ENCODE measurements around the gene LILRB3. TPM values are rescaled to one million over a fixed set of nuclear protein-coding genes. Genes with fewer than 3 reads are reported as not detected.

LILRB3 gene
- total and polyA plus RNA-seq, 2 of the 4 experiments (the other 2 are of a cell fraction) = not detected

DNA sequence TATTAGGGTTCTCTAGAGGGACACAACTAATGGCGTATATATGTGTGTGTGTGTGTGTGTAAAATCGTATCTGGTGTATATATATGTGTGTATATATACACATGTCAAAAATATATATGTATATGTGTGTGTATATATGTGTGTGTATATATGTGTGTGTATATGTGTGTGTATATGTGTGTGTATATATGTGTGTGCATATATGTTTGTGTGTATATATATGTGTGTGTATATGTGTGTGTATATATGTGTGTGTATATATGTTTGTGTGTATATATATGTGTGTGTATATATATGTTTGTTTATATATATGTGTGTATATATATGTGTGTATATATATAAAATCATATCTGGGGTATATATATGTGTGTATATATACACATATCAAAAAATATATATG is 39.7 kb upstream of the LILRB3 start:
- Histone ChIP-seq H3K79me1 (ENCODE audit: low read depth in 1 of 2, low read length in 2 of 2) (no peaks in the 10 kb centered on the region), H3K56ac (ENCODE audit: extremely low read depth, insufficient read depth, low read length) (no peak overlapping the region)

More for the DNA sequence above, 39.7 kb upstream of the LILRB3 start:
- no peak overlapping the region for H2AK9ac ChIP-seq (replicated peaks; ENCODE audit: low read depth, low read length, poor library complexity)
- ATAC-seq (ENCODE audit: low read depth) = no peak
- no peak overlapping the region for H3K9ac ChIP-seq (ENCODE audit: low read depth, low read length)
- H2BK120ac ChIP-seq (ENCODE audit: low read depth, low read length) = no peak overlapping the region
- no TSS peak for BruUV-seq (replicated peaks)
- TF ChIP-seq CEBPB (IDR thresholded peaks at IDR 0.05; ENCODE audit: low read depth, low read length) (no peak), MAZ (IDR thresholded peaks at IDR 0.05; ENCODE audit: borderline replicate concordance, low read depth, low read length) (no peak), MXI1 (IDR thresholded peaks at IDR 0.05; ENCODE audit: borderline replicate concordance, low read depth, low read length) (no peak), RCOR1 (IDR thresholded peaks at IDR 0.05; ENCODE audit: insufficient replicate concordance, low read length) (no peak), BHLHE40 (IDR thresholded peaks at IDR 0.05; ENCODE audit: low read depth, low read length) (no peak), RFX5 (IDR thresholded peaks at IDR 0.05; ENCODE audit: low read depth, low read length) (no peak), POLR2A (IDR thresholded peaks at IDR 0.05; ENCODE audit: low read depth, low read length) (no peak), FOS (IDR thresholded peaks at IDR 0.05; ENCODE audit: low read depth, low read length) (no peak), RAD21 (IDR thresholded peaks at IDR 0.05; ENCODE audit: low read length) (no peak), NFE2L2 (IDR thresholded peaks at IDR 0.05; ENCODE audit: low read depth, low read length) (no peak), SMC3 (IDR thresholded peaks at IDR 0.05; ENCODE audit: low read depth, low read length) (no peak), CHD1 (IDR thresholded peaks at IDR 0.05; ENCODE audit: low read depth, low read length) (no peak), MAFK (IDR thresholded peaks at IDR 0.05; ENCODE audit: low read depth, low read length) (no peak)
- TF ChIP-seq, protein P1, sequence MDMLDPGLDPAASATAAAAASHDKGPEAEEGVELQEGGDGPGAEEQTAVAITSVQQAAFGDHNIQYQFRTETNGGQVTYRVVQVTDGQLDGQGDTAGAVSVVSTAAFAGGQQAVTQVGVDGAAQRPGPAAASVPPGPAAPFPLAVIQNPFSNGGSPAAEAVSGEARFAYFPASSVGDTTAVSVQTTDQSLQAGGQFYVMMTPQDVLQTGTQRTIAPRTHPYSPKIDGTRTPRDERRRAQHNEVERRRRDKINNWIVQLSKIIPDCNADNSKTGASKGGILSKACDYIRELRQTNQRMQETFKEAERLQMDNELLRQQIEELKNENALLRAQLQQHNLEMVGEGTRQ (IDR thresholded peaks at IDR 0.05; ENCODE audit: low read depth, low read length) = no peak
- TF ChIP-seq, protein P2, sequence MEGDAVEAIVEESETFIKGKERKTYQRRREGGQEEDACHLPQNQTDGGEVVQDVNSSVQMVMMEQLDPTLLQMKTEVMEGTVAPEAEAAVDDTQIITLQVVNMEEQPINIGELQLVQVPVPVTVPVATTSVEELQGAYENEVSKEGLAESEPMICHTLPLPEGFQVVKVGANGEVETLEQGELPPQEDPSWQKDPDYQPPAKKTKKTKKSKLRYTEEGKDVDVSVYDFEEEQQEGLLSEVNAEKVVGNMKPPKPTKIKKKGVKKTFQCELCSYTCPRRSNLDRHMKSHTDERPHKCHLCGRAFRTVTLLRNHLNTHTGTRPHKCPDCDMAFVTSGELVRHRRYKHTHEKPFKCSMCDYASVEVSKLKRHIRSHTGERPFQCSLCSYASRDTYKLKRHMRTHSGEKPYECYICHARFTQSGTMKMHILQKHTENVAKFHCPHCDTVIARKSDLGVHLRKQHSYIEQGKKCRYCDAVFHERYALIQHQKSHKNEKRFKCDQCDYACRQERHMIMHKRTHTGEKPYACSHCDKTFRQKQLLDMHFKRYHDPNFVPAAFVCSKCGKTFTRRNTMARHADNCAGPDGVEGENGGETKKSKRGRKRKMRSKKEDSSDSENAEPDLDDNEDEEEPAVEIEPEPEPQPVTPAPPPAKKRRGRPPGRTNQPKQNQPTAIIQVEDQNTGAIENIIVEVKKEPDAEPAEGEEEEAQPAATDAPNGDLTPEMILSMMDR (conservative IDR thresholded peaks at IDR 0.05; ENCODE audit: low read depth, low read length) = no peak
- TF ChIP-seq, protein P3, sequence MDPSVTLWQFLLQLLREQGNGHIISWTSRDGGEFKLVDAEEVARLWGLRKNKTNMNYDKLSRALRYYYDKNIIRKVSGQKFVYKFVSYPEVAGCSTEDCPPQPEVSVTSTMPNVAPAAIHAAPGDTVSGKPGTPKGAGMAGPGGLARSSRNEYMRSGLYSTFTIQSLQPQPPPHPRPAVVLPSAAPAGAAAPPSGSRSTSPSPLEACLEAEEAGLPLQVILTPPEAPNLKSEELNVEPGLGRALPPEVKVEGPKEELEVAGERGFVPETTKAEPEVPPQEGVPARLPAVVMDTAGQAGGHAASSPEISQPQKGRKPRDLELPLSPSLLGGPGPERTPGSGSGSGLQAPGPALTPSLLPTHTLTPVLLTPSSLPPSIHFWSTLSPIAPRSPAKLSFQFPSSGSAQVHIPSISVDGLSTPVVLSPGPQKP (IDR thresholded peaks at IDR 0.05; ENCODE audit: borderline replicate concordance, low read depth, low read length) = no peak
- dilution Hi-C loops (cut with HindIII; ENCODE audit: low sequenced_read_pairs, unreplicated experiment) (no loop called here), in situ Hi-C loops (cut with MboI; ENCODE audit: low sequenced_read_pairs) (no loop called here), intact Hi-C loops (cut with micrococcal nuclease) (no loop called here)
- H2AK5ac ChIP-seq (ENCODE audit: low read depth, low read length) = no peak overlapping the region
- H3K27ac ChIP-seq (ENCODE audit: insufficient read depth, low read length) = no peak overlapping the region
- H3K18ac ChIP-seq (ENCODE audit: low read depth, low read length) = no peak overlapping the region
- H3K4ac ChIP-seq (ENCODE audit: low read depth, low read length) = no peak overlapping the region
- H2BK5ac ChIP-seq (ENCODE audit: low read depth, low read length, poor library complexity, severe bottlenecking) = no peak overlapping the region
- WGBS, 2 experiments (ENCODE audit: extremely low coverage in 2 of 2, insufficient read length in 1 of 2) = no CpG with 5 or more reads among the region's 2 CpGs
- H3K4me3 ChIP-seq (ENCODE audit: insufficient read depth, low read depth, low read length) = no peak overlapping the region
- no peak overlapping the region for H3K4me2 ChIP-seq (ENCODE audit: low read depth, low read length)
- H2BK15ac ChIP-seq (ENCODE audit: low read depth, low read length) = no peak overlapping the region
- H3K27me3 ChIP-seq (ENCODE audit: control insufficient read depth, insufficient read depth, low read length) = peaks cover 9% of the 10 kb centered on the region; the same call in 1 of the 2 replicates
- H2BK20ac ChIP-seq (ENCODE audit: low read depth, low read length) = no peak overlapping the region
- no peak overlapping the region for H4K91ac ChIP-seq (ENCODE audit: insufficient read depth, low read depth, low read length)
- no peak overlapping the region for H2AFZ ChIP-seq (replicated peaks; ENCODE audit: low read length, poor library complexity)
- H3K9me1 ChIP-seq (ENCODE audit: insufficient read depth, low read length) = no peaks in the 10 kb centered on the region
- ChIA-PET POLR2A (ENCODE audit: unreplicated experiment) (no interaction called here), CTCF (no interaction called here)
- H3K36me3 ChIP-seq (ENCODE audit: control insufficient read depth, insufficient read depth, low read length) = no peaks in the 10 kb centered on the region
- DNase-seq = no peak
- H3K14ac ChIP-seq (replicated peaks; ENCODE audit: low read depth, low read length) = no peak overlapping the region
- H3K9me3 ChIP-seq (ENCODE audit: control insufficient read depth, insufficient read depth, low read length) = no peaks in the 10 kb centered on the region
- H3K23ac ChIP-seq (ENCODE audit: low read depth, low read length) = no peak overlapping the region
- no peak overlapping the region for H4K5ac ChIP-seq (ENCODE audit: low read depth, low read length)
- H4K8ac ChIP-seq (ENCODE audit: low read depth in 2 of 2, low read length in 2 of 2) = no peak overlapping the region
- no peaks in the 10 kb centered on the region for H4K20me1 ChIP-seq (ENCODE audit: insufficient read depth, low read length)
- no peaks in the 10 kb centered on the region for H3K4me1 ChIP-seq (ENCODE audit: control insufficient read depth, insufficient read depth, low read length)
